ENCODE results near the gene A4GNT.
A peak's percentile ranks its signal among the peaks of the same experiment; 100 is the strongest.

A4GNT gene

GRCh38 chr3:138139691-138140090, 7.5 kb upstream of the A4GNT start:
- no peak overlapping the region for H3K4me3 ChIP-seq (ENCODE audit: low read depth, low read length)
- DNase-seq (ENCODE audit: low read depth), result no peak
- no peak for TF ChIP-seq POLR2A (IDR thresholded peaks at IDR 0.05; ENCODE audit: extremely low read depth, insufficient read length)
- TF ChIP-seq, protein P1, sequence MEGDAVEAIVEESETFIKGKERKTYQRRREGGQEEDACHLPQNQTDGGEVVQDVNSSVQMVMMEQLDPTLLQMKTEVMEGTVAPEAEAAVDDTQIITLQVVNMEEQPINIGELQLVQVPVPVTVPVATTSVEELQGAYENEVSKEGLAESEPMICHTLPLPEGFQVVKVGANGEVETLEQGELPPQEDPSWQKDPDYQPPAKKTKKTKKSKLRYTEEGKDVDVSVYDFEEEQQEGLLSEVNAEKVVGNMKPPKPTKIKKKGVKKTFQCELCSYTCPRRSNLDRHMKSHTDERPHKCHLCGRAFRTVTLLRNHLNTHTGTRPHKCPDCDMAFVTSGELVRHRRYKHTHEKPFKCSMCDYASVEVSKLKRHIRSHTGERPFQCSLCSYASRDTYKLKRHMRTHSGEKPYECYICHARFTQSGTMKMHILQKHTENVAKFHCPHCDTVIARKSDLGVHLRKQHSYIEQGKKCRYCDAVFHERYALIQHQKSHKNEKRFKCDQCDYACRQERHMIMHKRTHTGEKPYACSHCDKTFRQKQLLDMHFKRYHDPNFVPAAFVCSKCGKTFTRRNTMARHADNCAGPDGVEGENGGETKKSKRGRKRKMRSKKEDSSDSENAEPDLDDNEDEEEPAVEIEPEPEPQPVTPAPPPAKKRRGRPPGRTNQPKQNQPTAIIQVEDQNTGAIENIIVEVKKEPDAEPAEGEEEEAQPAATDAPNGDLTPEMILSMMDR (IDR thresholded peaks at IDR 0.05; ENCODE audit: low read depth, low read length), result no peak
- no peak for TF ChIP-seq MYC (IDR thresholded peaks at IDR 0.05; ENCODE audit: low read depth, low read length)
- TF ChIP-seq, protein P2, sequence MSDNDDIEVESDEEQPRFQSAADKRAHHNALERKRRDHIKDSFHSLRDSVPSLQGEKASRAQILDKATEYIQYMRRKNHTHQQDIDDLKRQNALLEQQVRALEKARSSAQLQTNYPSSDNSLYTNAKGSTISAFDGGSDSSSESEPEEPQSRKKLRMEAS (IDR thresholded peaks at IDR 0.05; ENCODE audit: low read depth, low read length), result no peak

DNA sequence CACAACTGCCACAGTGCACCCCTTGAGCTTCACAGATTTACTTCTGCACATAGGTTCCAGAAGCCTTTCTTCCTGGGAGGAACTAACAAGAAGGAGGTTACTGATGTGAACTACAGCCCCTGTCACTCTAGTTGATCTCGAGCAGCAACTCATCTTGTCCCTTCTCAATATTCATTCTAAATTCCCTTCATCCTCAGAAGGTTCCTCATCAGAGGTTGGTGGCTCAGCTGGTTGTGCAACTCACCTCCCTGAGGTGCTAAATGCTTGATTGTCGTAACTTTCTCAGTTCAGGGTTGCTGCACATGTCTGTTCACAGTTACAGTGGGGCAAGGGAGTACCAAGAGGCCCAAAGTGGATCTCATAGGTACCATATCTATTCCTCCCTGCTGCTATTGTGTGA, 5.7 kb upstream of the A4GNT start:
- peak; percentile 86 for DNase-seq (ENCODE audit: low read depth)
- TF ChIP-seq POLR2A (IDR thresholded peaks at IDR 0.05; ENCODE audit: extremely low read depth, insufficient read length), result no peak
- TF ChIP-seq, protein P2 (IDR thresholded peaks at IDR 0.05; ENCODE audit: low read depth, low read length), result 0 out of 2 replicates have a peak, but pooled peaks have one; percentile 2
- no peak for TF ChIP-seq MYC (IDR thresholded peaks at IDR 0.05; ENCODE audit: low read depth, low read length)
- TF ChIP-seq, protein P1 (IDR thresholded peaks at IDR 0.05; ENCODE audit: low read depth, low read length), result no peak
- H3K4me3 ChIP-seq (ENCODE audit: low read depth, low read length), result peak overlapping the region; percentile 23

DNA sequence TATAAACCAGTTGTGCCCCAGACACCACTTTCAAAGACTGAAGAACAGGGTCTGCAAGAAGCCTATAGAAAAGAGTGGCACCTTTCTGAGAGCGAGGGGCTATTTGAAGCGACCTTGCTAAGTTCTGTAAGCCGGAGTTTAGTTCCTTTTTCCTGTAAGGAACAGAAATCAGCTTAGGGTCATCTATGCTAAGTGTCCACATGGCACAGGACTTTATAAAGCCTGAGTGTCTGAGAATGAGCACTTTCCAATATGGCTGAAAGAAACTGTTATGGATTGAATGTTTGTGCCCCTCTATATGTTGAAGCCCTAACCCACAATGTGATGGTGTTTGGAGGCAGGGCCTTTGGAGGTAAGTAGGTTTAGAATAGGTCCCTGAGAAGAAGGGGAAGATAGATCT, 4.0 kb upstream of the A4GNT start:
- DNase-seq (ENCODE audit: low read depth), result peak; percentile 60
- TF ChIP-seq, protein P2 (IDR thresholded peaks at IDR 0.05; ENCODE audit: low read depth, low read length), result no peak
- TF ChIP-seq, protein P1 (IDR thresholded peaks at IDR 0.05; ENCODE audit: low read depth, low read length), result no peak
- no peak; the same call in 1 of the 2 replicates for TF ChIP-seq MYC (IDR thresholded peaks at IDR 0.05; ENCODE audit: low read depth, low read length)
- no peak overlapping the region for H3K4me3 ChIP-seq (ENCODE audit: low read depth, low read length)

- no peak overlapping the region for H3K4me3 ChIP-seq (ENCODE audit: low read depth, low read length)
- TF ChIP-seq, protein P1 (IDR thresholded peaks at IDR 0.05; ENCODE audit: low read depth, low read length), result no peak
- TF ChIP-seq MYC (IDR thresholded peaks at IDR 0.05; ENCODE audit: low read depth, low read length) (no peak), POLR2A (IDR thresholded peaks at IDR 0.05; ENCODE audit: extremely low read depth, insufficient read length) (no peak)
- TF ChIP-seq, protein P2 (IDR thresholded peaks at IDR 0.05; ENCODE audit: low read depth, low read length), result no peak
- peak; percentile 31 for DNase-seq (ENCODE audit: low read depth)
Measured at GRCh38 chr3:138135833-138136194, 3.6 kb upstream of the A4GNT start.

- no peak overlapping the region for H3K4me3 ChIP-seq (ENCODE audit: low read depth, low read length)
- DNase-seq (ENCODE audit: low read depth), result peak; percentile 72
- TF ChIP-seq, protein P2 (IDR thresholded peaks at IDR 0.05; ENCODE audit: low read depth, low read length), result no peak
- no peak for TF ChIP-seq MYC (IDR thresholded peaks at IDR 0.05; ENCODE audit: low read depth, low read length)
- TF ChIP-seq, protein P1 (IDR thresholded peaks at IDR 0.05; ENCODE audit: low read depth, low read length), result no peak
- TF ChIP-seq POLR2A (IDR thresholded peaks at IDR 0.05; ENCODE audit: extremely low read depth, insufficient read length), result no peak
Measured at GRCh38 chr3:138135146-138135832, 3.1 kb upstream of the A4GNT start.
